Measurements from ENCODE around the gene CARD9.

The CARD9 gene

GRCh38 chr9:136366826-136367225 lies 6.6 kb downstream of the CARD9 start:
- Histone ChIP-seq H3K4me3 (ENCODE audit: insufficient read depth in 1 of 2, low read depth in 1 of 2, low read length in 2 of 2) (no peak overlapping the region), H2BK12ac (ENCODE audit: low read length in 2 of 2) (no peak overlapping the region), H3K18ac (ENCODE audit: low read depth in 1 of 2, low read length in 2 of 2) (no peak overlapping the region), H4K8ac (ENCODE audit: low read length) (no peak overlapping the region), H2BK5ac (ENCODE audit: low read depth, low read length, poor library complexity, severe bottlenecking) (no peak overlapping the region), H3K4ac (ENCODE audit: low read depth in 1 of 2, low read length in 2 of 2) (no peak overlapping the region), H3K9me3 (ENCODE audit: control insufficient read depth, low read length) (no peaks in the 10 kb centered on the region), H3K23ac (ENCODE audit: low read length in 2 of 2) (no peak overlapping the region), H3K79me1 (replicated peaks; ENCODE audit: low read length, poor library complexity, severe bottlenecking) (peaks cover 11% of the 10 kb centered on the region), H3K36me3 (ENCODE audit: control insufficient read depth in 1 of 2, insufficient read depth in 2 of 2, low read depth in 1 of 2, low read length in 2 of 2) (peaks cover 0 to 43% of the 10 kb centered on the region in 2 experiments), H3K27ac (ENCODE audit: low read length, poor library complexity, severe bottlenecking) (no peak overlapping the region), H3K9ac (ENCODE audit: low read length) (no peak overlapping the region), H4K91ac (ENCODE audit: low read length) (no peak overlapping the region), H3K4me1 (ENCODE audit: control insufficient read depth, insufficient read depth, low read depth, low read length) (peaks cover 40% of the 10 kb centered on the region), H3K4me2 (ENCODE audit: low read length, poor library complexity, severe bottlenecking) (no peak overlapping the region), H3K14ac (ENCODE audit: low read length in 2 of 2) (no peak overlapping the region), H2BK15ac (ENCODE audit: low read depth, poor library complexity, severe bottlenecking) (no peak overlapping the region), H2AFZ (ENCODE audit: low read depth, low read length) (no peak overlapping the region), H2BK120ac (ENCODE audit: low read depth, low read length) (no peak overlapping the region), H3K27me3 (ENCODE audit: control insufficient read depth in 1 of 2, insufficient read depth in 1 of 2, low read length in 2 of 2) (no peaks in the 10 kb centered on the region), H2AK5ac (ENCODE audit: low read length, severe bottlenecking) (no peak overlapping the region)
- DNase-seq = no peak
- 94% methylated on average over 9 of the region's 9 CpGs for WGBS

- no peaks in the 10 kb centered on the region for H3K9me3 ChIP-seq (ENCODE audit: control insufficient read depth, low read length)
- no peak overlapping the region for H3K4me2 ChIP-seq (ENCODE audit: low read length, poor library complexity, severe bottlenecking)
- H3K4ac ChIP-seq (ENCODE audit: low read depth in 1 of 2, low read length in 2 of 2) = no peak overlapping the region
- no peak overlapping the region for H3K18ac ChIP-seq (ENCODE audit: low read depth in 1 of 2, low read length in 2 of 2)
- no peak overlapping the region for H2BK5ac ChIP-seq (ENCODE audit: low read depth, low read length, poor library complexity, severe bottlenecking)
- peaks cover 40% of the 10 kb centered on the region for H3K4me1 ChIP-seq (ENCODE audit: control insufficient read depth, insufficient read depth, low read depth, low read length)
- peak overlapping the region; percentile 18 for H4K91ac ChIP-seq (ENCODE audit: low read length)
- no peak overlapping the region for H3K14ac ChIP-seq (ENCODE audit: low read length in 2 of 2)
- WGBS = 87% methylated on average over 9 of the region's 9 CpGs
- H3K9ac ChIP-seq (ENCODE audit: low read length) = no peak overlapping the region
- peaks cover 11% of the 10 kb centered on the region for H3K79me1 ChIP-seq (replicated peaks; ENCODE audit: low read length, poor library complexity, severe bottlenecking)
- no peak overlapping the region for H2BK120ac ChIP-seq (ENCODE audit: low read depth, low read length)
- no peak overlapping the region for H2BK12ac ChIP-seq (ENCODE audit: low read length in 2 of 2)
- H3K4me3 ChIP-seq (ENCODE audit: insufficient read depth in 1 of 2, low read depth in 1 of 2, low read length in 2 of 2) = no peak overlapping the region
- no peak overlapping the region for H2BK15ac ChIP-seq (ENCODE audit: low read depth, poor library complexity, severe bottlenecking)
- H3K23ac ChIP-seq (ENCODE audit: low read length in 2 of 2) = no peak overlapping the region
- H3K27me3 ChIP-seq (ENCODE audit: control insufficient read depth in 1 of 2, insufficient read depth in 1 of 2, low read length in 2 of 2) = no peaks in the 10 kb centered on the region
- no peak overlapping the region for H3K27ac ChIP-seq (ENCODE audit: low read length, poor library complexity, severe bottlenecking)
- no peak overlapping the region for H2AFZ ChIP-seq (ENCODE audit: low read depth, low read length)
- no peak overlapping the region for H2AK5ac ChIP-seq (ENCODE audit: low read length, severe bottlenecking)
- no peak for DNase-seq
- H4K8ac ChIP-seq (ENCODE audit: low read length) = no peak overlapping the region
- H3K36me3 ChIP-seq (ENCODE audit: control insufficient read depth in 1 of 2, insufficient read depth in 2 of 2, low read depth in 1 of 2, low read length in 2 of 2) = peaks cover 0 to 51% of the 10 kb centered on the region in 2 experiments
Measured at GRCh38 chr9:136365775-136366222, 7.7 kb downstream of the CARD9 start.

DNA sequence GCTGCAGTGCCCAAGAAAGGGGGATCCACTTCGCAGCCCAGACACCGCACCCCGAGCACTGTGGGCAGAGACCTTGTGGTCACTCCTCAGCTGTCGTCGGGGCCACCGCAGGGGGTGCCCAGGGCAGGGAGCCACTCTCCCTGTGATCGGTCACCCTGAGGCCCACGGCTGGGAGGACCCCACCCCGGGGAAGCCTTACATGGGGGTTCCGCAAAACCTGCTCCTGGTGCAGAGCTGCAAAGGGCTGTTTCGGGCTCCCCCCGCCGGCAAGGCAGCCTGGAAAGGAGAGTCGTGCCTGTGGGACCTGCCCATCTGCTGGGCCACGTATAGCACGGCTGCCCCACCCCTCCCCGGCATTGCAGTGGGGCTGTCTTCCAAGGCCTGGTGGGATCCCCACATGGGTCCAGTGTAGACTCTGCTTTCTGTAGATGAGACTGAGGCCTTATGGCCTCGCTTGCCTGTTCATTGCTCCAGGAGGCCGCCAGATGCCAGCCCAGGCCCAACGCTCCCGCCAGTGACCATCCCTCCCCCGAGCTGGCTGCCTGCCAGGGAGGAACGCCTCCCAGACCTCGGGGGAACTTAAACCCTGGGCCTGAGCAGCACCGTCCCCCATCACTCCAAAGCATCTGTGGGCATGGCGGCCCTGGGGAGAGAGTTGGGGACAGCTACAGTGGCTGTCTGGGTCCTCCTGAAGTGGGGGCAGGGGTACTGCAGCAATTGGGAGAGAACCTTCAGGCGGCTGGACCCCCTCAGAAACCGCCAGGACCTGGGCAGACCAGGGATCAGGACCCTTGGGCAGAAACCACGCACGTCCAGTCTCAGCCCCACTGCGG lies 8.3 kb downstream of the CARD9 start:
- peak overlapping the region in 1 of 2 experiments; percentile 56 for H3K18ac ChIP-seq (ENCODE audit: low read depth in 1 of 2, low read length in 2 of 2)
- peaks cover 0 to 48% of the 10 kb centered on the region in 2 experiments for H3K36me3 ChIP-seq (ENCODE audit: control insufficient read depth in 1 of 2, insufficient read depth in 2 of 2, low read depth in 1 of 2, low read length in 2 of 2)
- H3K9me3 ChIP-seq (ENCODE audit: control insufficient read depth, low read length) = no peaks in the 10 kb centered on the region
- H3K9ac ChIP-seq (ENCODE audit: low read length) = no peak overlapping the region
- peaks cover 43% of the 10 kb centered on the region for H3K4me1 ChIP-seq (ENCODE audit: control insufficient read depth, insufficient read depth, low read depth, low read length)
- peaks cover 11% of the 10 kb centered on the region for H3K79me1 ChIP-seq (replicated peaks; ENCODE audit: low read length, poor library complexity, severe bottlenecking)
- H3K27me3 ChIP-seq (ENCODE audit: control insufficient read depth in 1 of 2, insufficient read depth in 1 of 2, low read length in 2 of 2) = no peaks in the 10 kb centered on the region
- H2BK5ac ChIP-seq (ENCODE audit: low read depth, low read length, poor library complexity, severe bottlenecking) = no peak overlapping the region
- H3K4ac ChIP-seq (ENCODE audit: low read depth in 1 of 2, low read length in 2 of 2) = no peak overlapping the region
- H3K4me2 ChIP-seq (ENCODE audit: low read length, poor library complexity, severe bottlenecking) = no peak overlapping the region
- no peak overlapping the region for H3K27ac ChIP-seq (ENCODE audit: low read length, poor library complexity, severe bottlenecking)
- no peak overlapping the region for H2BK15ac ChIP-seq (ENCODE audit: low read depth, poor library complexity, severe bottlenecking)
- H2AFZ ChIP-seq (ENCODE audit: low read depth, low read length) = no peak overlapping the region
- no peak overlapping the region for H3K23ac ChIP-seq (ENCODE audit: low read length in 2 of 2)
- WGBS = 94% methylated on average over 31 of the region's 31 CpGs
- H4K91ac ChIP-seq (ENCODE audit: low read length) = peak overlapping the region; percentile 18
- H3K14ac ChIP-seq (ENCODE audit: low read length in 2 of 2) = peak overlapping the region in 1 of 2 experiments; percentile 22
- H2BK120ac ChIP-seq (ENCODE audit: low read depth, low read length) = no peak overlapping the region
- H2BK12ac ChIP-seq (ENCODE audit: low read length in 2 of 2) = peak overlapping the region in 1 of 2 experiments; percentile 69
- no peak overlapping the region for H2AK5ac ChIP-seq (ENCODE audit: low read length, severe bottlenecking)
- no peak for DNase-seq
- H3K4me3 ChIP-seq (ENCODE audit: insufficient read depth in 1 of 2, low read depth in 1 of 2, low read length in 2 of 2) = no peak overlapping the region
- no peak overlapping the region for H4K8ac ChIP-seq (ENCODE audit: low read length)

GRCh38 chr9:136363949-136364748 lies 9.3 kb downstream of the CARD9 start:
- H3K4me2 ChIP-seq (ENCODE audit: low read length, poor library complexity, severe bottlenecking) = no peak overlapping the region
- H3K36me3 ChIP-seq (ENCODE audit: control insufficient read depth in 1 of 2, insufficient read depth in 2 of 2, low read depth in 1 of 2, low read length in 2 of 2) = peaks cover 3 to 46% of the 10 kb centered on the region in 2 experiments
- H3K9me3 ChIP-seq (ENCODE audit: control insufficient read depth, low read length) = no peaks in the 10 kb centered on the region
- H2BK120ac ChIP-seq (ENCODE audit: low read depth, low read length) = no peak overlapping the region
- H4K8ac ChIP-seq (ENCODE audit: low read length) = peak overlapping the region; percentile 39
- peak overlapping the region in 1 of 2 experiments; percentile 16 for H3K4ac ChIP-seq (ENCODE audit: low read depth in 1 of 2, low read length in 2 of 2)
- H2AK5ac ChIP-seq (ENCODE audit: low read length, severe bottlenecking) = peak overlapping the region; percentile 27
- H4K91ac ChIP-seq (ENCODE audit: low read length) = peak overlapping the region; percentile 27
- no peak for DNase-seq
- H2AFZ ChIP-seq (ENCODE audit: low read depth, low read length) = no peak overlapping the region
- peaks cover 44% of the 10 kb centered on the region for H3K4me1 ChIP-seq (ENCODE audit: control insufficient read depth, insufficient read depth, low read depth, low read length)
- H3K27me3 ChIP-seq (ENCODE audit: control insufficient read depth in 1 of 2, insufficient read depth in 1 of 2, low read length in 2 of 2) = no peaks in the 10 kb centered on the region
- H3K79me1 ChIP-seq (replicated peaks; ENCODE audit: low read length, poor library complexity, severe bottlenecking) = peaks cover 11% of the 10 kb centered on the region
- H3K23ac ChIP-seq (ENCODE audit: low read length in 2 of 2) = no peak overlapping the region
- 75% methylated on average over 49 of the region's 54 CpGs for whole genome bisulfite sequencing
- H3K9ac ChIP-seq (ENCODE audit: low read length) = no peak overlapping the region
- H3K14ac ChIP-seq (ENCODE audit: low read length in 2 of 2) = peak overlapping the region in 1 of 2 experiments; percentile 53
- peak overlapping the region in 1 of 2 experiments; percentile 6 for H3K18ac ChIP-seq (ENCODE audit: low read depth in 1 of 2, low read length in 2 of 2)
- H2BK12ac ChIP-seq (ENCODE audit: low read length in 2 of 2) = peak overlapping the region in 1 of 2 experiments; percentile 4
- H3K4me3 ChIP-seq (ENCODE audit: insufficient read depth in 1 of 2, low read depth in 1 of 2, low read length in 2 of 2) = peak overlapping the region in 1 of 2 experiments; percentile 78
- no peak overlapping the region for H3K27ac ChIP-seq (ENCODE audit: low read length, poor library complexity, severe bottlenecking)
- H2BK15ac ChIP-seq (ENCODE audit: low read depth, poor library complexity, severe bottlenecking) = peak overlapping the region; percentile 54
- H2BK5ac ChIP-seq (ENCODE audit: low read depth, low read length, poor library complexity, severe bottlenecking) = no peak overlapping the region
